ENCODE data around the gene SOX10. TPM values are rescaled to one million over a fixed set of nuclear protein-coding genes. Genes with fewer than 3 reads are reported as not detected.
"Not testable (repeated sequence)": the region's sequence is repeated elsewhere in the genome, so short reads cannot be mapped to it uniquely, and the experiment has no call there.

SOX10 gene
- total RNA-seq, 1 donor from 2014 or later: 23.0 TPM

DNA sequence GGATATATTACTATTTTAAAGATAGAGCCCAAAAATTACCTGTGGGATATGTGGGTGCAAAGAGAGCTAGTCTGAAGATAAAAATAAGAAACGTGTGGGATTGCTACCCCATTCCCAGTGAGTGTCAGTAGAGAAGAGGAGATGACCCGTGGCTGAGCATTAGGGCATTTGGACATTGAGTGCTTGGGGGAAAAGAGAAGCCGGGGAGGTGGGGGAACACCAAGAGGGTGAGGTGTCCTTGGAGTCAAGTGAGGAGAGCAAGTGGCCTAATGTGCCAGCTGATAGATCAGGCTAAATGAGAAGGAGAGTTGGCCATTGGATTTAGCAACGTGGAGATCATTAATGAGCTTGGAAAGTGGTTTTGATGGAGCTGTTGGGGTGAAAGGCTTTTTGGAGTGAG lies 29.7 kb downstream of the SOX10 start:
- TF ChIP-seq, protein P1, sequence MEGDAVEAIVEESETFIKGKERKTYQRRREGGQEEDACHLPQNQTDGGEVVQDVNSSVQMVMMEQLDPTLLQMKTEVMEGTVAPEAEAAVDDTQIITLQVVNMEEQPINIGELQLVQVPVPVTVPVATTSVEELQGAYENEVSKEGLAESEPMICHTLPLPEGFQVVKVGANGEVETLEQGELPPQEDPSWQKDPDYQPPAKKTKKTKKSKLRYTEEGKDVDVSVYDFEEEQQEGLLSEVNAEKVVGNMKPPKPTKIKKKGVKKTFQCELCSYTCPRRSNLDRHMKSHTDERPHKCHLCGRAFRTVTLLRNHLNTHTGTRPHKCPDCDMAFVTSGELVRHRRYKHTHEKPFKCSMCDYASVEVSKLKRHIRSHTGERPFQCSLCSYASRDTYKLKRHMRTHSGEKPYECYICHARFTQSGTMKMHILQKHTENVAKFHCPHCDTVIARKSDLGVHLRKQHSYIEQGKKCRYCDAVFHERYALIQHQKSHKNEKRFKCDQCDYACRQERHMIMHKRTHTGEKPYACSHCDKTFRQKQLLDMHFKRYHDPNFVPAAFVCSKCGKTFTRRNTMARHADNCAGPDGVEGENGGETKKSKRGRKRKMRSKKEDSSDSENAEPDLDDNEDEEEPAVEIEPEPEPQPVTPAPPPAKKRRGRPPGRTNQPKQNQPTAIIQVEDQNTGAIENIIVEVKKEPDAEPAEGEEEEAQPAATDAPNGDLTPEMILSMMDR (IDR thresholded peaks at IDR 0.05): no peak
- H3K27ac ChIP-seq: no peak overlapping the region
- H3K4me3 ChIP-seq: peak overlapping the region; percentile 73 to 95
- H3K9me3 ChIP-seq: no peaks in the 10 kb centered on the region
- DNase-seq (ENCODE audit: low spot score in 2 of 2): no peak
- H3K27me3 ChIP-seq: no peaks in the 10 kb centered on the region
- peaks cover 2 to 15% of the 10 kb centered on the region in 2 donors for H3K4me1 ChIP-seq
- intact Hi-C loops (cut with DNase I): loop anchor here (5.0 kb wide), 1 partner anchor 603 kb away; no protein-coding TSS in a partner anchor
- H3K36me3 ChIP-seq: peaks cover 30 to 31% of the 10 kb centered on the region in 2 donors

DNA sequence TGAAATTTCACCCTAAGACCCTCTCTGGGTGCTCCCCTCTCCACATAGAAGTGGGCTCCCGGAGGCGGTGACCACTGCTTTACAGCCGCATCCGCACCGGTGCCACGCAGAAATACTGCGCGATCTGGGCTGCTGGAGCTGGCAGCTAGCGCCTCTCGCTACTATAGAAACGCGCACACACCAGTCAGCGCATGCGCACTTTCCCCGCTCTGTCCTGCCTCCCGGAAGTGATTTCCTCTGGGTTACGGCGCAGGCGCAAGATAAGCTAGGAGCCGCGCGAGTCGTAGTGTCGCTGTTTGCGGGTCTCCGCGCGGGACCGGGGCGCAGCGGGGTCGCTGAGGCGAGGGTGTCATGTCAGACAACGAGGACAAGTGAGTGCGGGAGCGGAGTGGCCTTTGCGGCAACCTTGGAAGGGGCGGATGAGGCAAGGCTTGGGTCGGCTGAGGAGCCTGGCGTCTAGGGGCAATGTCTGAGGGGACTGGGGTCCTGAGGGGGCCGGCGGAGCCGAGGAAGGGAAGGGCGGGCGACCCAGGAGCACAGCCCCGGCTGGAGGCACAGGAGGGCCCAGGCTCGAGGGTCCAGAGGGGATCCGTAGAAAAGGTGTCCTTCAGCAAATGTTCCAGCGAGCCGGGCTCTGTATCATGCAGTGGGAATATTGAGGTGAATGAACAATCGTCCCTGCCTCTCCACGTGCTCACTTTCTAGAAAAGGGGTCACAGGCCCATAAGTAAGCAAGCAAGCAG lies 30.7 kb downstream of the SOX10 start, which contains the start of the genes C22orf23 and POLR2F:
C22orf23 (minus strand) TSS at position 165 of the 743 bp plus-strand sequence. CDS start 452 bp downstream, outside the sequence.
POLR2F (plus strand) TSS at position 263 of the 743 bp plus-strand sequence; CDS start at position 352, 89 bp downstream.
- intact Hi-C loops (cut with DNase I): loop anchor here (1.0 to 5.0 kb wide), 2 partner anchors 47 to 604 kb away; partner anchors contain the start of gene MICALL1
- H3K27ac ChIP-seq: peak within 1 kb of the TSS; percentile 54 to 63

DNA sequence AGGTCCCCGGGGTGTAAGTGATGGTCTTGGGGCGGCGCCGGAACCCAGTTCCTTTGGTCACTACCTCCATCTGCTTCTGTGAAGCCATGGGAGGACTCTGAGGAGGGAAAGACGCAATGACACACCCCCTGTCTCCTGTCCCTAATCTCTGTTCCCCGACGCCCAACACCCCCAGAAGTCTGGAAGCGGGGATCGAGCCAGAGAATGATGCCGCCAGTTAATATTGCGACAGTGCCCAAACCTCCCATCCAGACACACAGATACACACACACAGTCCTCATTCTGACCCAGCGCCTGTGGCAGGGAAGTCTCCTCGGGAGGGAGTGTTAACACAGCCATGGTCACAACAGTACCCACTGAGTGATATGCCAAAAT lies 31.3 kb downstream of the SOX10 start:
- no peak for DNase-seq (ENCODE audit: low spot score in 2 of 2)
- H3K27ac ChIP-seq: peak overlapping the region in 1 of 2 donors; percentile 63

More for the DNA sequence above, 30.7 kb downstream of the SOX10 start, which contains the start of the genes C22orf23 and POLR2F:
- TF ChIP-seq, protein P1 (IDR thresholded peaks at IDR 0.05): no peak
- Histone ChIP-seq H3K4me3 (peak within 1 kb of the TSS; percentile 73 to 95), H3K9me3 (no peaks in the 10 kb centered on the region), H3K27me3 (no peaks in the 10 kb centered on the region), H3K4me1 (peaks cover 2 to 15% of the 10 kb centered on the region in 2 donors), H3K36me3 (peaks cover 19 to 20% of the 10 kb centered on the region in 2 donors)
- DNase-seq (ENCODE audit: low spot score in 2 of 2): peak; percentile 64 to 97

DNA sequence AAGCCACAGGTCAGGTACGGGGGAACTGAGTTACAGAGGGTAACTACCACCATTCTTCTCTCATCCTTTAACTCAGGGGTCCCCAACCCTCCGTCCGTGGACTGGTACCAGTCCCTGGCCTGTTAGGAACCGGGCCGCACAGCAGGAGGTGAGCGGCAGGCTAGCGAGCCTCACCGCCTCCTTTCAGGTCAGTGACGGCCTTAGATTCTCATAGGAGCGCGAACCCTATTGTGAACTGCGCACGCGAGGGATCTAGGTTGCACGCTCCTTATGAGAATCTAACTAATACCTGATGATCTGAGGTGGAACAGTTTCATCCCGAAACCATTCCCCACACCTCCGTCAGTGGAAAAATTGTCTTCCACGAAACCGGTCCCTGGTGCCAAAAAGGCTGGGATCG lies 31.7 kb downstream of the SOX10 start:
- Histone ChIP-seq H3K4me1 (peaks cover 2 to 15% of the 10 kb centered on the region in 2 donors), H3K4me3 (peak overlapping the region; percentile 73 to 95), H3K36me3 (peaks cover 10% of the 10 kb centered on the region in 2 donors)
- not testable (repeated sequence) for H3K27ac ChIP-seq; H3K9me3 ChIP-seq; DNase-seq (ENCODE audit: low spot score in 2 of 2); H3K27me3 ChIP-seq
- intact Hi-C loops (cut with DNase I): loop anchor here (1.0 to 5.0 kb wide), 2 partner anchors 46 to 605 kb away; partner anchors contain the start of gene MICALL1

More for the DNA sequence above, 31.3 kb downstream of the SOX10 start:
- H3K4me1 ChIP-seq: peaks cover 2 to 15% of the 10 kb centered on the region in 2 donors
- H3K4me3 ChIP-seq: peak overlapping the region; percentile 73 to 95
- H3K36me3 ChIP-seq: peaks cover 14% of the 10 kb centered on the region in 2 donors
- TF ChIP-seq, protein P1 (IDR thresholded peaks at IDR 0.05): no peak
- H3K9me3 ChIP-seq: no peaks in the 10 kb centered on the region
- H3K27me3 ChIP-seq: no peaks in the 10 kb centered on the region
- intact Hi-C loops (cut with DNase I): loop anchor here (1.0 to 5.0 kb wide), 2 partner anchors 47 to 604 kb away; partner anchors contain the start of gene MICALL1

DNA sequence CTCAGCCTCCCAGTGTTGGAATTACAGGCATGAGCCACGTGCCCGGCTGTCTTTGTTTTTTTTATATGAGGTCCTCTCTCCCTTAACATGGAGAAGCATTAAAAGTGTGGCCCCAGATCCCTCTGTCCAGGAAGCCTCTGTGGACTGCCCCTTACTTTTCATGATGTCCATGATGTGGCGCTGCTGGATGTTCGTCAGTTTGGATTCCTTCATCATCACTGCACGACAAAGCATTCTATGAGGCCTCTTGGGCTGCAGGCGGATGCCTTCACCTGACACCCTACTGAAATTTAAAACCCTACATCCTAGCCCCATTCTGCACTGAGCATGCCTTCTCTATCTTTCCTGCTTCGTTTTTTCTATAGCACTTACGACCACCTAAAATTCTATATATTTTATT lies 33.0 kb downstream of the SOX10 start:
- Histone ChIP-seq H3K4me3 (no peak overlapping the region), H3K27me3 (no peaks in the 10 kb centered on the region), H3K9me3 (no peaks in the 10 kb centered on the region), H3K27ac (no peak overlapping the region), H3K4me1 (peaks cover 2 to 15% of the 10 kb centered on the region in 2 donors), H3K36me3 (peaks cover 0 to under 1% of the 10 kb centered on the region in 2 donors)
- TF ChIP-seq, protein P1 (IDR thresholded peaks at IDR 0.05): no peak
- no peak for DNase-seq (ENCODE audit: low spot score in 2 of 2)
- intact Hi-C loops (cut with DNase I): loop anchor here (5.0 kb wide), 1 partner anchor 606 kb away; no protein-coding TSS in a partner anchor

DNA sequence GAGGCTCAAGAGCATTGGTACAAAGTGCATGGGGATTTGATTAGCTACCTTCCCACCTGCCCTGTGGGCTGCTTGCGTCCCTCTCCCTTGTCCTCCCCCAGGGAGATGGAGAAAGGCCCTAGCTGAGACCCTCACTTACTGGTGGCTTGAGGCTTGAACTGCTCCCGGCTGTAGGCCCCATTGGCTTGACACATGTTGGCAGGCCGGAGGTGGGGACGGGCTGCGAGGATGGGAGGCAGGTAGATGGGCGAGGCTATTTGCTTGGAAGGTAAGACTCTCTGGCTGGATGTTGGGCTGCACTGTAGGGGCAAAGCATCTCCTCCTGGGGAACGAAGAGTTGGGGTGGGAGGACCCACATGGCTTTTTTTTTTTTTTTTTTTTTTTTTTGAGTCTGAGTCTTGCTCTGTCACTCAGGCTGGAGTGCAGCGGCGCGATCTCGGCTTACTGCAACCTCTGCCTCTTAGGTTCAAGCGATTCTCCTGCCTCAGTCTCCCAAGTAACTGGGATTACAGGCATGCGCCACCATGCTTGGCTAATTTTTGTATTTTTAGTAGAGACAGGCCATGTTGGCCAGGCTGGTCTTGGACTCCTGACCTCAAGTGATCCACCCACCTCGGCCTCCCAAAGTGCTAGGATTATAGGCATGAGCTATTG lies 37.1 kb downstream of the SOX10 start:
- H3K9me3 ChIP-seq; H3K27me3 ChIP-seq; H3K27ac ChIP-seq; H3K4me3 ChIP-seq; intact Hi-C loops (cut with DNase I); H3K36me3 ChIP-seq; DNase-seq (ENCODE audit: low spot score in 2 of 2); H3K4me1 ChIP-seq: not testable (repeated sequence)

DNA sequence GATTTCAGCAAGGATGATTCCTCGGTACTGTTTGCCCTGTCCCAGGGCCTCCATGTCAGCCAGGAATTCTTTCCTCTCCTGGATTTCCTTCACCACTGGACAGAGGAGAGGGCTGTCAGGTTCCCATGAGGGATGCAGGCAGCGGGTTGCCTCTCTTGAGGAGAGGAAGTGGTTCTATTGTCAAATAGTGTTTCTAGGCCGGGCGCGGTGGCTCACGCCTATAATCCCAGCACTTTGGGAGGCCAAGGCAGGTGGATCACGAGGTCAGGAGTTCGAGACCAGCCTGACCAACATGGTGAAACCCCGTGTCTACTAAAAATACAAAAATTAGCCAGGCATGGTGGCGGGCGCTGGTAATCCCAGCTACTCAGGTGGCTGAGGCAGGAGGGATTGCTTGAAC lies 39.9 kb downstream of the SOX10 start:
- H3K27ac ChIP-seq; H3K4me1 ChIP-seq; intact Hi-C loops (cut with DNase I); H3K9me3 ChIP-seq; H3K4me3 ChIP-seq; DNase-seq (ENCODE audit: low spot score in 2 of 2); H3K27me3 ChIP-seq: not testable (repeated sequence)
- peaks cover 25 to 28% of the 10 kb centered on the region in 2 donors for H3K36me3 ChIP-seq
